Measurements from ENCODE around the gene TIGD1.

Gene TIGD1

DNA sequence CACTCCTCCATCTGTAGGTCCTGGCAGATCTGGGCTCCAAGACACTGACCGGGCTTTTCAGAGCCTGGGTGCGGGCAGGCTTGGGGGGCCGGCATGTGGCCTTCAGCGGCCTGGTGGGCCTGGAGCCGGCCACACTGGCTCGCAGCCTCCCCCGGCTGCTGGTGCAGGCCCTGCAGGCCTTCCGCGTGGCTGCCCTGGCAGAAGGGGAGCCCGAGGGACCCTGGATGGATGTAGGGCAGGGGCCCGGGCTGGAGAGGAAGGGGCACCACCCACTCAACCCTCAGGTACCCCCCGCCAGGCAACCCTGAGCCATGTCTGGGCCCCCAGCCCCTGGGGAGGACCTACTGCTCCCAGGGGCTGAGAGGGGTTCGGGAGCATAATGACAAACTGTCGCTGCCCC, 25.2 kb downstream of the TIGD1 start:
- Mint-ChIP-seq H3K4me3 (no peak overlapping the region), H3K27ac (no peak overlapping the region), H3K36me3 (ENCODE audit: low read depth) (no peaks in the 10 kb centered on the region), H3K9me3 (no peaks in the 10 kb centered on the region), H3K27me3 (peaks cover 33% of the 10 kb centered on the region), H3K4me1 (ENCODE audit: low read depth) (peaks cover 22% of the 10 kb centered on the region)

DNA sequence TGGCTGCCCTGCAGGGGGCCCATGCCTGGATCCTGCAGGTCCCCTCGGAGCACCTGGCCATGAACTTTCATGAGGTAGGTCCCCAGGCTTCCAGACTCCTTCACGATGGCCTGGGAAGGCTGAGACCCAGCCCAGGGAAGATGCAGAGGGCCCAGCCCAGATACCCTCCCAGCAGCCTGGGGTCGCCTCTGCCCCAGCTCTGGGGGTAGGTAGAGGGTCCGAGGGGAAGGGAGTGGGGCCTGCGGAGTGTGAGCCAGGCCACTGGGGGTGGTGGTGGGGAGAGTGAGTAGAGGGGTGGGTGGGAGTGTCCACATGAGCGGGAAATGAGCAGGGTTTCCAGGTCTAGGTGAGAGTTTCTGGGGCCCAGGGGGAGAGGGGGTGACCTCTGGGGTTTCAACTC, 25.6 kb downstream of the TIGD1 start:
- Mint-ChIP-seq H3K9me3 (no peaks in the 10 kb centered on the region), H3K27ac (no peak overlapping the region), H3K4me3 (no peak overlapping the region), H3K27me3 (peaks cover 34% of the 10 kb centered on the region), H3K4me1 (ENCODE audit: low read depth) (peaks cover 22% of the 10 kb centered on the region), H3K36me3 (ENCODE audit: low read depth) (no peaks in the 10 kb centered on the region)

DNA sequence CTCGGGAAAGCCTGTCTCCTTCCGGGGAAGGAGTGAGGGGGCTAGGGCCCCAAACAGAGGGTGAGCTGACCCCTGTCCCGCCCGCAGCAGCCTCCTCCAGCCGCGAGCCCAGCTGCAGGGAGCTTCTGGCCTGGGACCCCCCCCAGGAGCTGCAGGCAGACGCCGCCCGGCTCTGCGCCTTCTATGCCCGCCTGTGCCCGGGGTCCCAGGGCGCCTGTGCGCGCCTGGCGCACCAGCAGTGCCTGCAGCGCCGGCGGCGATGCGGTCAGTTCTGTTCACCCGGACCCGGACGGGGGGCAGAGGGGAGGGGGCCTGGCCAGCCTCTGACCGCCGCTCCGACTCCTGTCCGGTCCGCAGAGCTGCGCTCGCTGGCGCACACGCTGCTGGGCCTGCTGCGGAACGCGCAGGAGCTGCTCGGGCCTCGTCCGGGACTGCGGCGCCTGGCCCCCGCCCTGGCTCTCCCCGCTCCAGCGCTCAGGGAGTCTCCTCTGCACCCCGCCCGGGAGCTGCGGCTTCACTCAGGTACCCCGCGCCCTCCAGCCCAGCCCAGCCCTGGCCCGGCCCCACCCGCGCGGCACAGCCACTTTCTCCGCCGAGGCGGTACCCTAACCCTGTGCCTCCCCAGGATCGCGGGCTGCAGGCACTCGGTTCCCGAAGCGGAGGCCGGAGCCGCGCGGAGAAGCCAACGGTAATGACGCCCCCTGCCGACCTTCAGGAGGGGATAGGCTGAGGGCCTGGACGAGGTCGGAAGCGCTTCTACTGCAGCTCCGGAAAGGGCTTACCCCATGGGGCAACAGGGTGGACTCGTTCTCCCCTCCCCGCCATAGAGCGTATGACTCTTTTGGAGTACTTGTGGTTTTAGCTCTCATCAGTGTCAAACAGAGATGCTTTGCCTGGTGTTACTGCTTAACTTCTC, 26.4 kb downstream of the TIGD1 start:
- Mint-ChIP-seq H3K27ac (no peak overlapping the region), H3K4me3 (no peak overlapping the region), H3K27me3 (peaks cover 38% of the 10 kb centered on the region), H3K9me3 (no peaks in the 10 kb centered on the region), H3K36me3 (ENCODE audit: low read depth) (no peaks in the 10 kb centered on the region), H3K4me1 (ENCODE audit: low read depth) (peaks cover 17% of the 10 kb centered on the region)

DNA sequence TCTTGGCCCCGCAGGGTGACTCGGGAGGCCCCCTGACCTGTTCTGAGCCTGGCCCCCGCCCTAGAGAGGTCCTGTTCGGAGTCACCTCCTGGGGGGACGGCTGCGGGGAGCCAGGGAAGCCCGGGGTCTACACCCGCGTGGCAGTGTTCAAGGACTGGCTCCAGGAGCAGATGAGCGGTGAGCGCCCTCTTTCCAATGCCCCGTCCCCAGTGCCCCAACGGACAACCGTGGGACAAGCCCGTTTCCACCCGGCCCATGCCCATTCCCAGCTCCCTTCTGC, 27.0 kb downstream of the TIGD1 start:
- Mint-ChIP-seq H3K9me3 (no peaks in the 10 kb centered on the region), H3K27ac (no peak overlapping the region), H3K4me3 (no peak overlapping the region), H3K4me1 (ENCODE audit: low read depth) (peaks cover 11% of the 10 kb centered on the region), H3K27me3 (peaks cover 33% of the 10 kb centered on the region), H3K36me3 (ENCODE audit: low read depth) (no peaks in the 10 kb centered on the region)

DNA sequence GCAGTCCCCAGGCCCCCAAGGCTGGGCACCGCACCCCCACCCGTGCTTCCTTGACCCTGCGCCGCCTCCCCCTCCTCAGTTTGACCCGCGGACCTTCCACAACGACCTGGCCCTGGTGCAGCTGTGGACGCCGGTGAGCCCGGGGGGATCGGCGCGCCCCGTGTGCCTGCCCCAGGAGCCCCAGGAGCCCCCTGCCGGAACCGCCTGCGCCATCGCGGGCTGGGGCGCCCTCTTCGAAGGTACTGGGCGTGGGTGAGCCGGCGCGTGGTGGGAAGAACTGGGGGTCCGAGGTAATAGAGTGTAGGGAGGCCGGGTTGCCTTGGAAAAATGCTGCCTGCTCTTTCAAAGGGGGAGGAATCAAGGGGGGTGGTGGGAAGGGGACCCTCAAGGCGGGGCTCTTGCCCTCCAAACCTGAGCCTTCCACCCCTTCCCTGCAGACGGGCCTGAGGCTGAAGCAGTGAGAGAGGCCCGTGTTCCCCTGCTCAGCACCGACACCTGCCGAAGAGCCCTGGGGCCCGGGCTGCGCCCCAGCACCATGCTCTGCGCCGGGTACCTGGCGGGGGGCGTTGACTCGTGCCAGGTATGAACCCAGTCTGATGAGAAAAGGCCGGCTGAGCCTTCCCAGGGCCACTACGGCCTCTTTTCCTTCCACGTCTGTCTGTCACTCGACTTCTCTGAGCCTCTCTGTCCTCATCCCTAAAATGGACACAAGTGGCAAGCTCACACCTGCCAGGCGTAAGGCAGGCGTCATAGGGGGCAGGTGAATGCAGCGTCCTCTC, 27.5 kb downstream of the TIGD1 start:
- Mint-ChIP-seq H3K4me3 (no peak overlapping the region), H3K4me1 (ENCODE audit: low read depth) (peaks cover 9% of the 10 kb centered on the region), H3K36me3 (ENCODE audit: low read depth) (no peaks in the 10 kb centered on the region)

DNA sequence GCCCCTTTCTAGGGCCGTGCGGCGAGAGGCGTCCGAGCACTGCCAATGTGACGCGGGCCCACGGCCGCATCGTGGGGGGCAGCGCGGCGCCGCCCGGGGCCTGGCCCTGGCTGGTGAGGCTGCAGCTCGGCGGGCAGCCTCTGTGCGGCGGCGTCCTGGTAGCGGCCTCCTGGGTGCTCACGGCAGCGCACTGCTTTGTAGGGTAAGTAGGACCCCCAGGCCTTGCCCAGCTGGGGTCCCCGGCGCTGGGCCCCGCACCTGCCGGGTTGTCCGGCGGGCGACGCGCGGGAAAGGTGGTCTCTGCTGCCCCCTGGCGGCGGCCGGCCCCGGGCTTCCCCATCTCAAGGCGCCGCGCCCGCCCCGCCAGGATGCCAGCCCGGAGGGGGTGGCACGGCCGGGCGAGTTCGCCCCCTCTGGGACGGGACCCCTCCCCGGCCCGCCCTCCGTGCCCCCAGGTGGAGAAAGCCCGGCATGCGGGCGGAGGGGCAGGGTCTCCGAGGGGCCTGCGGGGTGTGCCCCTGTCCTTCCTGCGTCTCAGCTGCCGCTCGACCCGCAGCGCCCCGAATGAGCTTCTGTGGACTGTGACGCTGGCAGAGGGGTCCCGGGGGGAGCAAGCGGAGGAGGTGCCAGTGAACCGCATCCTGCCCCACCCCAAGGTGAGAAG, 28.3 kb downstream of the TIGD1 start:
- no peaks in the 10 kb centered on the region for H3K9me3 Mint-ChIP-seq
- H3K4me3 Mint-ChIP-seq, result no peak overlapping the region
- peaks cover 9% of the 10 kb centered on the region for H3K4me1 Mint-ChIP-seq (ENCODE audit: low read depth)
- H3K36me3 Mint-ChIP-seq (ENCODE audit: low read depth), result no peaks in the 10 kb centered on the region
- H3K27me3 Mint-ChIP-seq, result peaks cover 32% of the 10 kb centered on the region
- H3K27ac Mint-ChIP-seq, result no peak overlapping the region

More for the DNA sequence above, 27.5 kb downstream of the TIGD1 start:
- Mint-ChIP-seq H3K27me3 (peaks cover 31% of the 10 kb centered on the region), H3K9me3 (no peaks in the 10 kb centered on the region), H3K27ac (no peak overlapping the region)

DNA sequence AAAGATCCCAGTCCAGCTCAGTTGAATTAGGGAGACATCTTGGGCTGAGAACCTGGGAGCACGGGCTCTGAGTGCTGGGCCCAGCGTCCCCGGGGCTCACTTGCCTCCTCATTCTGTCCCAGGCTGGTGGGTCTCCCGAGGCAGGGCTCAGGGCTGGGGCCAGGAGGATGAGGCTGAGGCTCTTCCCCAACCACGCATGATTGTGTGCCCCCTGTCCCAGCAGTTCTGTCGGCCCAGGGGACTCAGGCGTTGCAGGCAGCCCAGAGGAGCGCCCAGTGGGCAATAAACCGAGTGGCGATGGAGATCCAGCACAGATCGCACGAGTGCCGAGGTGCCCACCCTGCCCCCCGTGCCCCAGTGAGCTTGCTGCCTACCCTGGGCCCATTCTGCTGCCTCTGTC, 29.3 kb downstream of the TIGD1 start:
- no peaks in the 10 kb centered on the region for H3K36me3 Mint-ChIP-seq (ENCODE audit: low read depth)
- H3K9me3 Mint-ChIP-seq, result no peaks in the 10 kb centered on the region
- no peak overlapping the region for H3K27ac Mint-ChIP-seq
- H3K27me3 Mint-ChIP-seq, result peaks cover 34% of the 10 kb centered on the region
- peaks cover 9% of the 10 kb centered on the region for H3K4me1 Mint-ChIP-seq (ENCODE audit: low read depth)
- H3K4me3 Mint-ChIP-seq, result no peak overlapping the region

DNA sequence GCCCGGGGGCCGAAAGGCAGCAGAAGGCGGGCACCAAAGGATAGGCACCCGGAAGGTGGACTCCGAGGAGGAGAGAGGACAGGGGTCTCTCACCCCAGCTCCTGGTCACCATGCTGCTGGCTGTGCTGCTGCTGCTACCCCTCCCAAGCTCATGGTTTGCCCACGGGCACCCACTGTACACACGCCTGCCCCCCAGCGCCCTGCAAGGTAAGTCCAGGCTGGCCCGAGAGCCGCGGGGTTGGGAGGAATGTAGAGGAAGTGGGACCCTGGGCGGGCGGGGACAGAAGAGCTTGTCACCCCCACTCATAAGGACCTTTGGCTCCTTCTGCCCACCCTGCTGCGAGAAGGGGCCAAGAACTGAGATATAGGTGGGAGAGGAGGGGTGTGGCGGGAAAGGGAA, 29.9 kb downstream of the TIGD1 start:
- no peak overlapping the region for H3K4me3 Mint-ChIP-seq
- no peaks in the 10 kb centered on the region for H3K36me3 Mint-ChIP-seq (ENCODE audit: low read depth)
- no peaks in the 10 kb centered on the region for H3K9me3 Mint-ChIP-seq
- peaks cover 9% of the 10 kb centered on the region for H3K4me1 Mint-ChIP-seq (ENCODE audit: low read depth)
- no peak overlapping the region for H3K27ac Mint-ChIP-seq
- H3K27me3 Mint-ChIP-seq, result peaks cover 34% of the 10 kb centered on the region

DNA sequence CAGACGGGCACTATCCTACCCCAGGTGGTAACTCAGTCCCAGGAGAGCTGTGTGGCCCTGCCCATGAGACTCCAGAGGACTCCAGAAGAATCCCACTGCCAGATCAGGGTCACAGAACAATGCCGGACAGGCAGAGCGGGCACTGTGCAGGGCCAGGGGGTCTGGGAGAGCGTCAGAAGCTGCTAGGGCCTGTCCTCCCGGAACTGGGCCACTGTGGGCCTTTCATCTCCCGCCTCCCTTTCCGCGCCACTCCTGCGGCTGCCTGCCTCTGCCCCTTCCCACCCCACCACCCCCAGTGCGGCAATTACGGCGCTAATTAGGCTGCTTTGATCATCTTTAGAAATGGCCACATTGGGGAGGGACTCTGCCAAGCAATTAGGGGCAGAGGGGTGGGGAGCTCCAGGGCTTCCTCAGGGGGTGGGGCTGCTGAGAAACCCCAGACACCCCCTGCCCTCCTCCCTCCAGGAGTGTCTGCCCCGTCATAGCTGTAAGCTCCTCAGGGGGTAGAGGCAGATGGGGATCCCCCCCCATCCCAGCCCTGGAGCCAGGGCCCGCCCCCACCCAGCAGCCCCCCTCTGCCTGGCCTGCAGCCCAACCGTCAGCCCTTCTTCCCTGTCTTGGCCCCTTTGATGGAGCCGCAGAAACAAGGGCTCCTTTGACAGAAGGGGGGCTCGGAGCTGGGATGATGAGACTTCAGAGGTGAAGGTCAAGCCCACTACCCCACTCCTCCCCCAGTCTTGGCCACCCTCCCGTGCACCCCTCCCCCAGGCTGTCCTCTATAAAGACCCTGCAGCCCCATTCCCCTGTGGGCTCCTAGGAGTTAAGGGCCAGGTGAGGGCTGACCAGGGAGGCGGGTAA, 30.5 kb downstream of the TIGD1 start, which contains the start of gene PRSS56:
PRSS56 (plus strand) TSS at position 808 of the 858 bp plus-strand sequence. CDS start 211 bp downstream, outside the sequence.
- Mint-ChIP-seq H3K27ac (no peak within 1 kb of the TSS), H3K4me3 (no peak within 1 kb of the TSS), H3K9me3 (no peaks in the 10 kb centered on the region), H3K4me1 (ENCODE audit: low read depth) (peaks cover 9% of the 10 kb centered on the region), H3K27me3 (peaks cover 34% of the 10 kb centered on the region), H3K36me3 (ENCODE audit: low read depth) (no peaks in the 10 kb centered on the region)

DNA sequence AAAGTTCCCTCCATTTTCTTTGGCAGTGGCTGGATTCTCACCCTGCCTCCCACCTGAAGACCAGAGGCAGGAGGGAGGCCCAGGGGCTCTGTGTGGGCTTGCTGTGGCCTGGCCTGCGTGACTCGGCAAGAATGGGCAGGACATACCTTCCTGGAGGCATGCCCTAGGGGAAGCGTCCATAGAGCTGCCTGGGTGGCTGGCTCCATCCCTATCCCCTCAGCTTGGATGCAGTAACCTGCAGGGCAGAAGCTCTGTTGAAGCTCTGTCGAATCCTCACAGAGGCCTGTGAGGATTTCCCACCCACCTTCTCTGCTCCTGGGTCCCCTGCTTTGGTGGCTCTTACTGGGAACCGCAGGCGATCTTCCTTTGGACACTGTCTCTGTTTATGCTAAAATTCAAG, 31.5 kb downstream of the TIGD1 start:
- Mint-ChIP-seq H3K36me3 (ENCODE audit: low read depth) (no peaks in the 10 kb centered on the region), H3K27ac (no peak overlapping the region), H3K4me3 (no peak overlapping the region), H3K9me3 (no peaks in the 10 kb centered on the region), H3K27me3 (peaks cover 28% of the 10 kb centered on the region), H3K4me1 (ENCODE audit: low read depth) (peaks cover 9% of the 10 kb centered on the region)

DNA sequence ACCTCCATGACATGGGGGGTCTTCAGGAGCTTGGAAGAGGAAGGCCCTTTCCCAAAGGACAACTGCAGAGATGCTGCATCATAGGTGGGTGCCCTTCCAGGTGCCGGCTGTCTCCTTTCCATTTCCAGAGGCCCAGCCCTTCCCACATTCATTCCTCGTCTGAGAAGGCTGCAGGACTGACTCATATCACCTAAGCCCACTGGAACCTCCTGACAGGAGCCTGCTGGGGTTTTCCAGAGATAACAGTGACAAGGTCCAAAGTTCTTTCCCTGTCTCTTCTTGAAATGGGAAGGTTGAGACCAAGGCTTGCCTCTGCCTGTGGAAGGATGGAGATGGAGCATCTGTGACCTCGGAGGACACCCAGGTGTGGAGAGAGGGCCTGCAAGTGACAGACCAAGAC, 33.8 kb downstream of the TIGD1 start:
- Mint-ChIP-seq H3K4me1 (ENCODE audit: low read depth) (peaks cover 2% of the 10 kb centered on the region), H3K4me3 (no peak overlapping the region), H3K27ac (no peak overlapping the region), H3K27me3 (peaks cover 20% of the 10 kb centered on the region), H3K36me3 (ENCODE audit: low read depth) (no peaks in the 10 kb centered on the region), H3K9me3 (no peaks in the 10 kb centered on the region)

DNA sequence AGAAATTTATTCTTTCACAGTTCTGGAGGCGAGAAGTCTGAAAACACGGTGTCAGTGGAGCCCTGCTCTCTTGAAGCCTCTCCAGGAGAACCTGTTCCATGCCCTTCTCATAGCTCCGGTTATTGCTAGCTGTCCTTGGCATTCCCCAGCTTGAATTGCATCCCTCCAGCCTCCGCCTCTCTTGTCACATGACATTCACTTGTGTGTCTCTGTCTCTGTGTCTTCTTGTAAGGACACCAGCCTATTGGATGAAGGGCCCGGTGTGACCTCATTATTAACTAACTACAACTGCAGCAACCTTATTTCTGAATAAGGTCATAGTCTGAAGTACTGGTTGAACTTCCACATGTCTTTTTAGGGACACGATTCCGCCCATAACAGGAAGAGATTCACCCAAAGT, 34.7 kb downstream of the TIGD1 start:
- Mint-ChIP-seq H3K36me3 (ENCODE audit: low read depth) (no peaks in the 10 kb centered on the region), H3K4me3 (no peak overlapping the region), H3K27me3 (peaks cover 14% of the 10 kb centered on the region), H3K4me1 (ENCODE audit: low read depth) (no peaks in the 10 kb centered on the region), H3K9me3 (no peaks in the 10 kb centered on the region), H3K27ac (no peak overlapping the region)

DNA sequence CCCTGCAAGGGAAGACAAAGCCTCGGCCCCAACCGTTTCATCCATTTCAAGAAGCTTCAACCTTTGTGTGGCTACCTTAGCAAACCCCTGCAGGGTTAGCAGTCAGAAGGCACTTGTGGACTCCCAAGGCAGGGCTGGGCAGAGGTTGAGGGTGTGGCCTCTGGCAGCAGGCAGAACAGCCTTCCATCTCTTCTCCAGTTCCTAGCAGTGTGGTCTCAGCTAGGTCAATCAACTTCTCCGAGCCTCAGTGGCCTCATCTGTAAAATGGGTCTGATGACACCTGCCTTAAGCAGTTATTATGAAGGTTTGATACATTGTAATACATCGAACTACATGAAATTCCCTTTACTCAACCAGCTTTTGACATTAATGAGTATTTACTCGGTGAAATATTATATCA, 37.0 kb downstream of the TIGD1 start:
- Mint-ChIP-seq H3K36me3 (ENCODE audit: low read depth) (no peaks in the 10 kb centered on the region), H3K4me1 (ENCODE audit: low read depth) (no peaks in the 10 kb centered on the region), H3K4me3 (no peak overlapping the region), H3K9me3 (no peaks in the 10 kb centered on the region), H3K27me3 (peaks cover 7% of the 10 kb centered on the region), H3K27ac (no peak overlapping the region)

DNA sequence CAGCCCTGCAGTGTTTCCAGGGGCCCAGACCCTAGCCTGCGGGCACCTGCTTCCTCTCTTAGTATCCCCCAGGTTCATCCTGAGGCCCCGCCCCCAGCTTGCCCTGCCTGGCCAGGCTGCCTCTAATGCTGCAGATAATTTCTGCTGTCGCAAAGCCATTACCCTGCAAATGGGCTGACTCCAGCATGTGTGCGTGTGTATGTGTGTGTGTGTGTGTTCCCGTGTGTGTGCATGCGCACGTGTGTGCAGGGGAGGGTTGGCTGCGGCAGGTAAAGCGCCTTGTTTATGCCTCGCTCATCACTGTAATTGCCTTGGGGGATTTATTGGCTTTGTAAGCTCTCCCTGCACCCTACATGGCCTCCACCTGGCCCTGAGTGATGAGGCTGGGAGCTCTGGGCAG, 37.8 kb downstream of the TIGD1 start:
- H3K4me3 Mint-ChIP-seq, result no peak overlapping the region
- no peak overlapping the region for H3K27ac Mint-ChIP-seq
- H3K9me3 Mint-ChIP-seq, result no peaks in the 10 kb centered on the region
- H3K4me1 Mint-ChIP-seq (ENCODE audit: low read depth), result no peaks in the 10 kb centered on the region
- H3K36me3 Mint-ChIP-seq (ENCODE audit: low read depth), result no peaks in the 10 kb centered on the region
- peaks cover 7% of the 10 kb centered on the region for H3K27me3 Mint-ChIP-seq

Data from stimulated activated naive CD8-positive, alpha-beta T cell treated with anti-CD3 and anti-CD28 coated beads, Interleukin-15, Interleukin-2, amounts not matched to agents 100 ng/mL and 50 ng/mL, for 24 hours (primary cell).